CD4-positive, alpha-beta T cell treated with Interleukin-15 for 1 hour (primary cell): ENCODE results near the gene LRMDA.
"Not testable (repeated sequence)": the region's sequence is repeated elsewhere in the genome, so short reads cannot be mapped to it uniquely, and the experiment has no call there.

Experiments
- DNase-seq: peaks from one replicate; pipeline ENCODE4 v3.0.0-alpha.2; 2020

LRMDA gene

GRCh38 chr10:75592791-75593643 is 161.6 kb downstream of the LRMDA start:
- no peak for DNase-seq

GRCh38 chr10:75593692-75594556 is 162.5 kb downstream of the LRMDA start:
- DNase-seq: no peak

GRCh38 chr10:75596930-75597620 is 165.7 kb downstream of the LRMDA start:
- no peak for DNase-seq

- no peak for DNase-seq
These were observed 166.5 kb downstream of the LRMDA start for GRCh38 chr10:75597773-75598440.

GRCh38 chr10:75598998-75599397 is 167.6 kb downstream of the LRMDA start:
- DNase-seq: no peak

GRCh38 chr10:75599875-75600648 is 168.6 kb downstream of the LRMDA start:
- no peak for DNase-seq

GRCh38 chr10:75600833-75601232 is 169.4 kb downstream of the LRMDA start:
- DNase-seq: no peak

GRCh38 chr10:75602341-75602740 is 170.9 kb downstream of the LRMDA start:
- DNase-seq: no peak

GRCh38 chr10:75605096-75605495 is 173.7 kb downstream of the LRMDA start:
- no peak for DNase-seq

GRCh38 chr10:75605795-75606194 is 174.4 kb downstream of the LRMDA start:
- not testable (repeated sequence) for DNase-seq

GRCh38 chr10:75606203-75606779 is 174.9 kb downstream of the LRMDA start:
- DNase-seq: no peak

- no peak for DNase-seq
These were observed 176.2 kb downstream of the LRMDA start for GRCh38 chr10:75607576-75607975.

- DNase-seq: no peak
These were observed 178.8 kb downstream of the LRMDA start for GRCh38 chr10:75610183-75610582.

GRCh38 chr10:75611172-75611992 is 180.0 kb downstream of the LRMDA start:
- no peak for DNase-seq

- DNase-seq: no peak
These were observed 180.6 kb downstream of the LRMDA start for GRCh38 chr10:75611993-75612372.

- DNase-seq: no peak
These were observed 181.7 kb downstream of the LRMDA start for GRCh38 chr10:75612904-75613684.

- no peak for DNase-seq
These were observed 182.5 kb downstream of the LRMDA start for GRCh38 chr10:75613685-75614504.

GRCh38 chr10:75616076-75616475 is 184.7 kb downstream of the LRMDA start:
- DNase-seq: no peak
